ENCODE results near the gene KRT86.

DNA sequence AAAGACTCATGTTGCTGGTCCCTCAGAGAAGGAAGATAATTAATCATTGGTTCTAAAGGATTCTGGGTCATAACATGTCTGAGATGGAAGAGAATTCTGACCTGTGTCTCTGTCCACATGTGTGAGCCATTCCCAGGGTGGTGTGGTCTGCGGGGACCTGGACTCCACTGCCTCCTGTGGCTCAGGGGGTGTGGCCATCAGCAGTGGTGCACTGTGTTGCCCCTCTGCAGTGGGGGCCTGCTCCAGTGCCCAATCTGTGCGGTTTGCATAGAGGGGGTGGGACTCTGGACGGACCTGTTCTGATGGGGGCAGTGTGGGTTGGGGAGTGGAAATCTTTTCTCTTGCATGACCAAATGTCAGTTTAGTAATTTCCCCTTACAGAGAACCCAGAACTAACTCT, 79.3 kb downstream of the KRT86 start:
- TF ChIP-seq, protein P1, sequence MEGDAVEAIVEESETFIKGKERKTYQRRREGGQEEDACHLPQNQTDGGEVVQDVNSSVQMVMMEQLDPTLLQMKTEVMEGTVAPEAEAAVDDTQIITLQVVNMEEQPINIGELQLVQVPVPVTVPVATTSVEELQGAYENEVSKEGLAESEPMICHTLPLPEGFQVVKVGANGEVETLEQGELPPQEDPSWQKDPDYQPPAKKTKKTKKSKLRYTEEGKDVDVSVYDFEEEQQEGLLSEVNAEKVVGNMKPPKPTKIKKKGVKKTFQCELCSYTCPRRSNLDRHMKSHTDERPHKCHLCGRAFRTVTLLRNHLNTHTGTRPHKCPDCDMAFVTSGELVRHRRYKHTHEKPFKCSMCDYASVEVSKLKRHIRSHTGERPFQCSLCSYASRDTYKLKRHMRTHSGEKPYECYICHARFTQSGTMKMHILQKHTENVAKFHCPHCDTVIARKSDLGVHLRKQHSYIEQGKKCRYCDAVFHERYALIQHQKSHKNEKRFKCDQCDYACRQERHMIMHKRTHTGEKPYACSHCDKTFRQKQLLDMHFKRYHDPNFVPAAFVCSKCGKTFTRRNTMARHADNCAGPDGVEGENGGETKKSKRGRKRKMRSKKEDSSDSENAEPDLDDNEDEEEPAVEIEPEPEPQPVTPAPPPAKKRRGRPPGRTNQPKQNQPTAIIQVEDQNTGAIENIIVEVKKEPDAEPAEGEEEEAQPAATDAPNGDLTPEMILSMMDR (IDR thresholded peaks at IDR 0.05), result no peak
- TF ChIP-seq POLR2A (IDR thresholded peaks at IDR 0.05) (no peak), POLR2AphosphoS5 (IDR thresholded peaks at IDR 0.05) (no peak), EP300 (IDR thresholded peaks at IDR 0.05; ENCODE audit: low read depth) (no peak)

Measured in transverse colon (tissue), 4 donors.